Measurements from ENCODE around the gene ANP32A.
"Not testable (repeated sequence)": the region's sequence is repeated elsewhere in the genome, so short reads cannot be mapped to it uniquely, and the experiment has no call there.

Gene ANP32A

DNA sequence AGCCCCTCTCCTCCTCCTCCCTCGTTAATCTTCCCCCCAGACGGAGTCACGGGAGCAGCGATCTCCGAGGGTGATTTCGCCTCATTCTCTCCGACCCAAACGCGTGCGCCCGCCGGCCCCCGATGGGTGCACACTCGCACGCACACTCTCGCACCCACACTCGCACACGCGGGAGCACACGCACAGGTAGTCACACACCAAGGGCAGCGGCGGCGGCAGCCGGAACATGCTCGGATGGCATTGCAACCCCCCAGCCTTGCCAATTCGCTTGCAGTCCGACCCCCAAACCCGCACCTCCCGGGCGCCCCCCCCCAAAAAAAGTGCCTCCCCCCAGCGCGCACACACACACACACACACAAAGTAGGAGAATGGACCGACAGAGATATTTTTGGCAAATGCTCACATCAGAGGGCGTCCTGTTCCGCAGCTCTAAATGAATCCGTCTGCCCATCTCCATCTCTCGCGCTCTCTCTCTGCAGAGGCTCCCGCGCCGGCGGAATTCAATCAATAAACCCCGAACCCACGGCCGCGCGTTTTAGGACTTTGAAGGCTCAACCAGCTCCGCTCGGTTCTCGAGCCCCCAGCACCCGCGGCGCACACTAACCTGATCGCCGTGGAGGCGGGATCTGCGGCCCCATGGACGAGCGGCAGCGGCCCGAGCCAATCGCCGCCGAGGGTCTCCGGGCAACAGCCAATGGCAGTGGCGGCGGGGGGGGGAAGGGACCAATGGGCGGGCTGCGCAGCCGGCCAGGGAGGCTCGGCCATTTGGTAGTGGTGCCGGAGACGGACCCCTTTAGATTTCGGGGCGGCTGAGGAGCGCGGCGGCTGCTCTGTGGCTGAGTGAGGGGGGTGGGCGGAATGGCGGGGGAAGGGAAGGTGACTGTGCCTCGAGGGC, at the start of gene ANP32A:
TSS of gene ANP32A (minus strand) at position 601 of the 895 bp plus-strand sequence. CDS start at position 457, 144 bp downstream.
- peak; percentile 94 to 95 for DNase-seq

DNA sequence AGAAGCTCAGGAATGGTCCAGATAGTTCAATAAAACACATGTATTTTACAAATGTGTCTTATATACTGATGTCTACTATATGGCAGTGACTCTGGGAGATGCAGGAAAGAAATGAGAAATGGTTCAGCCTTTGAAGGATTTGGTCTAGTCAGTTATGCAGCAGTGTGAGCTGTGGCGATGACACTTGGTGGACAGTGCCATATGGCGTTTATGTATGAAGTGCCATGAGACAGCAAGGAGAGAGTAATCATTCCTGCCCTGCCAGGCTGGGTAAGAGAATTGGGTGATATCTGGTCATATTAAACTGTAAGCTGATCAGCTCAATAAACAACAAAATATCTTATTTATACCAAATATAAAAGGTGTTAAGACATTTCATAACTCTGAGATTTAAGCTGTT, 47.6 kb upstream of the ANP32A start:
- DNase-seq = no peak

DNA sequence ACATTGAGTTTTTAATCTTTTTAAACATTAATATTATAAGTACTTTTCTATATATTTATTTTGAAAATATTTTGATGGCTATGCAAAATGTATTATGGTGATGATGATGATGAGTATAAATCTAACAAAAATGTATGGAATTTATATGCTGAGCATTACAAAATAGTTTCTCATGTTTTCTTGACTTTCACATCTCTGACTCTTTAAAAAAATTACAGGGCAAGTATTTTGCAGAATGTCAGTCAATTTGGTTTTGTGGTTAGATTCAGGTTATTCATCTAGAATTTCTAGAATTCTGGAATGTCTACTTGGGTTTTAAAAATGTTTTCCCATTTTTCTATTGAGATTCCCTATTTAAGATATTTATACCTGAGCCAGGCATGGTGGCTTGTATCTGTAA, 41.7 kb upstream of the ANP32A start:
- no peak for DNase-seq

DNA sequence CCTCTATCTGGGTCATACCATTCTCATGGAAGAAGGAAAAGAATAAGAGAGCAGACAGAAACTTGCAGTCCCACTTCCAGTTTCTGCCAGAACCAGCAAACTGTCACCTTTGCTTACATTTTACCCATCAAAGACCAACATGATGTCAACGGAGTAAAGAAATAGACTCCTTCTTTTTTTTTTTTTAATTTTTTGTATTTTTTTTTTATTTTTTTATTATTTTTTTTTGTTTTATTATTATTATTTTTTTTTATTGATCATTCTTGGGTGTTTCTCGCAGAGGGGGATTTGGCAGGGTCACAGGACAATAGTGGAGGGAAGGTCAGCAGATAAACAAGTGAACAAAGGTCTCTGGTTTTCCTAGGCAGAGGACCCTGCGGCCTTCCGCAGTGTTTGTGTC, 38.0 kb upstream of the ANP32A start:
- not testable (repeated sequence) for DNase-seq

DNA sequence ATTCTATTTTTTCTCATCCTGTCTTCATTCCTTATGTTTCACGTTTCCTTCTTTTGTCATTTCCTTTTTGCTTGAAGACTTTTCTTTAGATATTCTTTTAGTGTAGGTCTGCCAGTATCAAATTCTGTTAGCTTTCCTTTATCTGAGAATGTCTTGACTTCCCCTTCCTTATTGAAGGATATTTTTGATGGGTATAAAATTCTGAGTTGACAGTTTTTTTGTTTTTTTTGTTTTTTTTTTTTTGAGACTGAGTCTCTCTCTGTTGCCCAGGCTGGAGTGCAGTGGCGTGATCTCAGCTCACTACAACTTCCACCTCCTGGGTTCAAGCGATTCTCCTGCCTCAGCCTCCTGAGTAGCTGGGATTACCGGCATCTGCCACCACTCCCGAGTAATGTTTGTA, 36.7 kb upstream of the ANP32A start:
- not testable (repeated sequence) for DNase-seq

DNA sequence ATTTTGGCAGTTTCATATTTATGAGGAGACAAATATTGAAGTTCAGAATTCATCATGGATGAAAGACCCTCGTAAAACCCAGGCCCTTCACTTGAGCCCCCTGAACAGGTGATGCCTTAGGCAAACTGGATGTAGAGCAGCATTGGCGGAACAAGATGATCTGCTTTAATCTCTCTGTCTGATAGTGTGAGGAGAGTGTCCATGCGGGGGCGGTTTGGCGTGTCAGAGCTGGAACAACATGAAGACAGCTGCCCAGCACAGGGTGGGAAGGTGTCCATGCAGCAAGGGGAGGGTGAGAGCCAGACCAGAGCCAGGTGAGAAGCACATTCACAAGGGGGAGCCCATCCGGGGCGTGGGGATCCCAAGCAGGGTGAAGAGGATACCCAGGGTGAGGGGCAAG, 31.8 kb upstream of the ANP32A start:
- DNase-seq = no peak

DNA sequence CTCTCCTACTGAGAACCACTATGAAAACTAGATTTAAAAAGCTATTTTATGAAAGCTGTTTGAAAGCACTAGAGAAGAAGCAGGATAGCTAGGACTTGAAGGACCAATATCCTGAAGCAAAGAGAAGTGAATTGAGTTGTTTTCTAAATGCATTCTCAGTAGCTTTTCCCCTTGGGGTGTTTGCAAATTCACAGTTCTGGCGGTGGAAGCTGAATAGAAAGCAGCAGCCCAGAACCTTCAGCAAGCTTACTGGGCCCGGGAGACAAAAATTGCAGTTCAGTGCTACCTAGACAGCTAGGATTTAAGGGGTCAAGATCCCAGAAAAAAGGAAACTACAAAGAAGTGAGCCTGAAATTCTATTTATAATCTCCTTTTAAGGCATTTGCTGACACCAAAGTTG, 31.3 kb upstream of the ANP32A start:
- no peak for DNase-seq

DNA sequence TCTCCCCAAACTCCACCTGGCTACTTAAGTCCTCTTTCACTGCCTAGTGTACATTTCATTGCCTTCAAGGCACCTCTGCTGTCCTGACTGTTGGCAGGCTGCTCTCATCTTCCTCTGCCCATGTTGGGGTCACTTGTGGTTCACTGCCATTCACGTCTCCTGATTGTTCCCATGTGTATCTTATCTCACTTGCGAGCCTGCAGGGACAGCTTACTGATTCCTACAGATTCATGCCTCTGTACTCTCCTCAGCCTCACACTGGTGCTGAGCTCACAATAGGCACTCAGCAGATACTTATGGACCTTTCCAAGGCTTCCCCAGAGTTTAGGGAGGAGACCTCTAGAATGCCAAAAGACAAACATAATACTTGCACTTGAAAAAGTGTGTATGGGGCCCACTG, 28.8 kb upstream of the ANP32A start:
- no peak for DNase-seq

DNA sequence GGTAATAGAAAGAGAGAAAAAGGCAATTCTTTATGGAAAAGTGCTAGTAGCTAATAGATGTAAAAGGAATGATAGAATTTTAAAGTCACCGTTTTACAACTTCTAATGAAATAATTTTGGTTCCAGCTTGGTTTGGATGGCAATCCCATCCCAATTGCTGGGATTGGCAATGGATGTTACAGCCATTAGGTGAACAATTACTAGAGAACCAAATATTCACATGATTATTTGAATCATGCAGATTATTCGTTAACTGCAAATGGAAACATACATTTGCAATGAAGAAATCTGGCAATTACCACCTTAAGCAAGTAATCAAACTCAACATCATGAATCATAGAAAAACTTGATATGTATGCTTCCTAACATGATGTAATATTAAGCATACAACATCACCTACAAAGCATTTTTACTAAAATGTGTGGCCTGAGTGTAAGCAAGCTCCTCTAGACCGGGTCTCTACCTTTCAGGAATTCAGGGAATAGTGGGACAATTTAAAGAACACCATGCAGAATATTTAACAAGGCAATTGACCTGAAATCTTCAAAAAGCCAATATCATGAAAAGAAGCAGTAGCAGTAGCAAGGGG, 26.2 kb upstream of the ANP32A start:
- DNase-seq = no peak

DNA sequence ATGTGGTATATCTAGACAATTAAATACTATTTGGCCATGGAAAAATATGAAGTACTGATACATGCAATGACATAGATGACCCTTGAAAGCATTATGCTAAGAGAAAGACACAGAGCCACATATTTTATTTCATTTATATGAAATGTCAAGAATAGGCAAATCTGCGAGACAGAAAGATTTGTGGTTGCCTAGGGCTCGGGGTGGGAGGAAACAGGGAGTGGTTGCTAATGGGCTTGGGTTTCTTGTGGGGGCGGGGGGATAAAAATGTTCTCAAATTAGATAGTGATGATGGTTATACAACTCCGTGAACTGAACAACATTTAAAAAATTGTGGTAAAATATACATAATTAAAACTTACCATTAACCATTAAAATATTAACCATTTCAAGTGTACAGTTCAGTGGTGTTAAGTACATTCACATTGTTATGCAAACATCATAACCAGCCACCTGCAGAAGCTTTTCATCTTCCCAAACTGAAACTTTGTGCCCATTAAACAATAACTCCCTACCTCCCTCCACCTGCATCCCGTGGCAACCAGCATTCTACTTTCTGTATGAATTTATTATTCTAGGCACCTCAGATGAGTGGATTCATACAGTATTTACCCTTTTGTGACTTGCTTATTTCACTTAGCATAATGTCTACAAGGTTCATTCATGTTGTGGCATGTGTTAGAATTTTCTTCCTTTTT, 24.3 kb upstream of the ANP32A start:
- DNase-seq = no peak

DNA sequence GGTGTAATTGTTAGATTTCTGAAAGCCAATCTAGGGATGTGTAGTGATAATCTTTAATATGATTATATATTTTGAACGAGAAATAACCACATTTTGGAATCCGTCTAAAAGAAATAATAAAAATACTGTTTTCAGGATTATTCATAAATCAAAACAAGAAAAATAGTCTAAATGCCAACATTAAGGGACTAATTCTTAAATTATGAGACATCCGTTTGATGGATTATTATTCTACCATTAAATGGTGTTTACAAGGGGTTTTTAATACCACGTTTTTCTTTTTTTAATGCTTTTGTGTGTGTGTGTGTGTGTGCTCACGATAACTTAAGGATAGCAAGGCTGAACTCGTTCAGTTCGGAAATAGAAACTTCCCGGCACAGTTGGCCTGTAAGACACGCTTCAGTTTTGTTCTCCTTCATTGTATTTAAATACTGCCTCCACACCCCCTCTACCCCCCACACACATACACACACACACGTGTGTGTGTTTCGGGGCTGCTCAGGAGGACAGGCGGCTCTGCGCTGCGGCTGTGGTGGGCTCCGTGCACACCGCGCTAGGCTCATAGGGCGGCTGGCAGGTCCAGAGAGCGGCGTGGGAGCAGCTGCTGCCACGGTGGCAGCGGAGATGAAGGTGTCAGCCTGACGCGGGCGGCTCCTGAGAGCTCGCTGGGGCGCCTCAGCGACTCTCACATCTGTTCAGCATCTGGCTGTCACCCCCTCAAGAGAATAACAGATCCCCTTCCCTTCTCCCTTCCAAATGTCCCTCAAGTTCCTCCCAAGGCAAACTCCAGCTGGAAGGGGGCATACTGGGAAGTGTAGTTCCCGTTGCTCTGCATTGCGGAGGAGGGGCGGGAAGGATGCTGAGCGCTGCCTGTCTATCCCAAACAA, 23.0 kb upstream of the ANP32A start:
- DNase-seq = peak; percentile 7 to 23

DNA sequence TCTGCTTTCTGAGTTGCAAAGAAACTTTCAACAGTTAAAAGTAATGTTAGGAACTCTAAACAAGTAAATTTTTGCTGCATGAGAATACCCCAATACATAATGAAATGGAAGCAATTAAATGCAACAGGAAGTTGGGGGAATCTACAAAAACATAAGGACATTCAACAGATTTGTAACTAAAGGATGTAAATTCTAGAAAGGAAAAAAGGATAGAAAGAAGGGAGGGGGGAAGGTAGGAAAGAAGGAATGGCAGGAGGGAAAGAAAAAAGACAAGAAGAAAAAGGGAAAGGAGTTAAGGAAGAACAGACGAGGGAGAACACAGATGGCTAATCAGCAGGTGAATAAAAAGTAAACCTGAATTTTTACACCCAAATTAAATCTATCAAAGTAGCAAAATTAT, 22.3 kb upstream of the ANP32A start:
- DNase-seq = no peak

DNA sequence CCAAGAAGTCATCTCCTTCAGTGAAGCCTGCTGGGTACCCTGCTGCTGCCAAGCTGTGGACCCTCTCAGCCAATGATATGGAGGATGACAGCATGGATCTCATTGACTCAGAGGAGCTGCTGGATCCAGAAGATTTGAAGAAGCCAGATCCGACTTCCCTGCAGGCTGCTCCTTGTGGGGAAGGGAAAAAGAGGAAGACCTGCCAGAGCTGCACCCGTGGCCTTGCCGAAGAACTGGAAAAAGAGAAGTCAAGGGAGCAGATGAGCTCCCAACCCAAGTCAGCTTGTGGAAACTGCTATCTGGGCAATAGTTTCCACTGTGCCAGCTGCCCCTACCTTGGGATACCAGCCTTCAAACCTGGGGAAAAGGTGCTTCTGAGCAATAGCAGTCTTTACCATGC, 13.7 kb upstream of the ANP32A start:
- DNase-seq = no peak

DNA sequence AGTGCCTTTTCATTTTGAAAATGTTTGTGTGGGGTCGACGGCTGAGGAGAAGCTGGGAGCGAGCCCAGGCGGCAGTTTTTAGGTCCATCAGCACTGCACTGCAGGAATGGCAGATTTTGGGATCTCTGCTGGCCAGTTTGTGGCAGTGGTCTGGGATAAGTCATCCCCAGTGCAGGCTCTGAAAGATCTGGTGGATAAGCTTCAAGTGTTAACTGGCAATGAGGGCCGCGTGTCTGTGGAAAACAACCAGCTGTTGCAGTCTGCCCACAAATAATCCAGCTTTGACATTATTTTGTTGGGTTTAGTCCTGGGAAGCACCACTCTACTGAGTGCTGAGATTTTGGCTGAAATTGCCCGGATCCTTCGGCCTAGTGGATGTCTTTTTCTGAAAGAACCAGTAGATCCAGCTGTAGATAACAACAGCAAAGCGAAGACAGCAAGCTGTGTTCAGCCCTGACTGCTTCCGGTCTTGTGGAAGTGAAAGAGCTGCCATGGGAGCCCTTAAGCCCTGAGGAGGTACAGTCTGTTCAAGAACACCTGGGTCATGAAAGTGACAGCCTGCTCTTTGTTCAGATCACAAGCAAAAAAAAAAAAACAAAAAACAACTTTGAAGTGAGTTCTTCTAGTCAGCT, 13.1 kb upstream of the ANP32A start:
- no peak for DNase-seq

DNA sequence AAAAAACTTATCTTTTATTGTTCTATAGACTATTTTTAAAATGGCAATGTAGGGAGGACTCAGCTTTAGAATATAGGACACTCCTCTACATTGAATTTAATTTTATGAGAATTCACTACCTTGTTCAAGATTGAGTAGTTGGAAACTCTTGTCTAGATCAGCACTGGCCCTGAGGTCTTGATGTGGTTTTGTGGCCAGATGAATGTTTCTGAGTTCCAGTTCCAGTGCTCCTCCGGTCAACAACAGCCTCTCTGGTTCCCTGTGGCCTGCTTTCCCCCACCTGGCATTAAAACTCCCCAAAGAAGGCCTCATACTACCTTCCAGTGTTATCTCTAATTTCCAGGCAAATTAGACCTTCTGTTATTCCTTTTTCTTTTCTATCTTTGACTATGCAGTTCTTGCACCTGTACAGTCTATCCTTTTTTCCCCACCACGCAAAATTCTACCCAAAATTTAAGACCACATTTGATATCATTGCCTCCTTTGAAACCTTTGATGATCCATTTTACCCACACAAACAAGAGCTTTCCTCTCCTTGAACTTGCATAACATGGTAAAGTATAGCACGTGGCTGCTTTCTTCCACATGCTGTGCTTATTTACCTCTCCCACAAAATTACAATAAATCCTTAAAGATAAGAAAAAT, 9.6 kb upstream of the ANP32A start:
- DNase-seq = no peak

DNA sequence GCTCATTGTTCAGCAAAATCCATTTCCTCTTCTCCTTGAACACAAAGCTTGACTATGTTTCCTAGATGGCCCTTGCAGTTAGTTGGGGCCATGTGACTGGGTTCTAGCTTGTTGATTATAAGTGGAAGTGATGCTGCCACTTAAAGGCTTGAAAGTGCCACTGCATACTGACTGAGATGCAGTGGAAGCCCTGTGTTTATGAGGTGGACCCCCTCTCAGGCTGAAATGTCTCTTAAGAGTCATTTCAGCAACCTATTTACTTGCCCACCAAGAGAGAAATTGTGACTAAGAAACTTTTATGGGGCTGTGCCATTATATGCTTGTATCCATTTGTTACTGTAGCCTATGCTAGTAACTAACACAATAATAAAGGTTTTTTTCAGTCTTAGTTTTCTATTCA, 8.4 kb upstream of the ANP32A start:
- DNase-seq = no peak

DNA sequence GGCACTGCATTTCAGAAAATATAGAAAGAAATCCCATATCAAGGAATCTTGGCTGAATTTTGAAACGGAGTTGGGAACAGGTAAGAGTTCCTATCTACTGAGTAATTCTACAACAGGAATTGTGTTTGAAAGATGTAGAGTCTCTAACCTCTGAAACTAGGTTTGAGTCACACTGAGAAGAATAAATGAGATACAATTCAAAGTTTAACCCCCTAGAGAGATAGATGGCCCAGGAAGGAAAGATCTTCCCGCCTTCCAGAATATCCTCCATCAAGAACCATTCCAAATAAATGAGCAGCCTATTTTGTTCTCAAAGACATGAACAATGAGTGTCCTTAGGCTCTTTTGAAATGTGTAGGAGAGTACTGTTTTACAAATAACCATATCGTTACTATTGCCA, 2.9 kb upstream of the ANP32A start:
- no peak for DNase-seq

DNA sequence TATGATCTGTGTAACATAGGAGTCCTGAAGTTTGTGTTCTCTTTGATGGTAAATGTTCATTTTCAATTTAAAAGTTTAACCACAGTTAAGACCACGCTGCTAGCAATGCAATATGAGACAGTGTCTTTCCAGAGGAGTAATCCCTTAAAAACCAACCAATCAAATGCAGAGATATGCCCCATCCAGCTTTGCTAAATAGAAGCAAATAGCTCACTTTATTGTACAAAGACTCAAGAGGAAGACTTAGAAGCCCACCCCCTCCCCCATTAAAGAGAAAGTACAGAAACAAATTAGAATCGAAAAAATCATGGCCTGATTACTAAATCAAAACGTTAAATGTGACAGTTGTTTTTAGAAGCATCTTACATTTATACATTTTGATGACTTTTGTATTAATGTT, 2.1 kb upstream of the ANP32A start:
- no peak for DNase-seq

DNA sequence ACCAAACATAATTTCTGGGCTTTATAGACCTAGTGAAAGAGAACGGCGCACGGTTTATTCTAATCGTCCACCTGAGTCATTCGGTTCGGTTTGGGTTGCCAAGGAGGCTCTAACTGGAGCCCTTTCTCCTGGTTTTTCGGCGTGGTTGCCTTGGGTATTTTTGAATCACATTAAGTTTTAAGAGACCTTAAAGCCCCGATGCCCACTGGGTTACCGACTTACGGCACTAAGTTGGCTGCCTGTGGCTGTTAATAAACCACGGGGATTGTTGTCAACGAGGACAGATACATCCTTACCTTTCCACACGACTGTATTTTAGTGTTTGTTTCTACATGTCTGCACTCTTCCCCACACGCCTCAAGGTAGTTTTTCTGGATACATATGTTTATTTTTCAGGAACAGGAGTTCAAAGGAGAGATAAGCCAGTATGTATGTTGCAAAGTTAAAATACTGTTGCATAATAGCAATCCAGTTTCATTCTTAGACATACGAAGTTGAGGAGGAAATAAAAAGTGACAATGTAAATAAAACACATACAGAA, 1.2 kb upstream of the ANP32A start:
- no peak for DNase-seq

DNA sequence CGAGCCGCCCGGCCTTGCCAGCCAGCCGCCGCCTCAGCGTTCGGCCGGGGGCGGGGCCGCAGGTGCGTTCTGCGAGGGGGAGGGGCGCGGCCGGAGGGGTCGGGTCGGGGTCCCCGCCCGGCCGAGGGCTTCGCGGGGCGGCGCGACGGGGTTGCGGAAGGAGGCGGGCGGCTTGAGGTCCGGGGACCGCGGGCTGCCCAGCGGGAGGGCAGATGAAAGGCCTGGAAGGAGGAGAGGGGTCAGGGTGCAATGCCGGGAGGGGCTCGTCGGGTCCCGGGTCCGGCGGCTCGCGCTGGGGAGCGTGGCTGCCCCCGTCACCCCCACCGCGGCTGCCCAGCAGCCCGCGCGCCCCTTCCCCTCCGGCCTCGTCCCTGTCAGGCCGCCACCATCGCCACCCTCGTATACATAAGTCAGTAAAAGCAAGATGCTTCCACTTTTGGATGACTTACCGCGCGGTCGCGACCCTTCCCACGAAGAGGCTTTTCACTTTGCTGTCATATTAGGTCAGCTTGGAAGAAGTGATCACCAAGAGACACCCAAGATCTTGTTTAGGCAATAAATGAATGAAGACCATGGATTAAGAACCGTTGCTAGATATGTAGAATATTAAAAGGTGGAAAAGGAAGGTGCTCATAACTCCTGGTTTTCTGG, 620 bp upstream of the ANP32A start:
- no peak for DNase-seq

All from NCI-H2081 (cell line).